H9 (cell line): ENCODE data around the gene IMMP2L. TPM values are rescaled to one million over a fixed set of nuclear protein-coding genes. Genes with fewer than 3 reads are reported as not detected.
"Not testable (repeated sequence)": the region's sequence is repeated elsewhere in the genome, so short reads cannot be mapped to it uniquely, and the experiment has no call there.

ENCODE experiments used
- DNase-seq: peaks from one replicate; pipeline ENCODE4 v3.0.0-alpha.2; 2017
- H2AFZ ChIP-seq: one replicate; pipeline ENCODE4 v1.6.1; 2013; ENCODE audit warnings: mild to moderate bottlenecking, low read length, control low read depth, moderate library complexity
- H2AK5ac ChIP-seq: 2 replicates; pipeline ENCODE4 v1.6.1; 2013; ENCODE audit warnings: low read length, control low read depth, mixed read lengths; ENCODE audit not compliant: insufficient read length
- H2BK120ac ChIP-seq: one replicate; pipeline ENCODE4 v1.6.1; 2013; ENCODE audit warnings: low read depth, mild to moderate bottlenecking, low read length, control low read depth, inconsistent platforms; ENCODE audit not compliant: poor library complexity, severe bottlenecking
- H2BK12ac ChIP-seq: 2 replicates; pipeline ENCODE4 v1.6.1; 2013; ENCODE audit warnings: low read length, control low read depth, mixed read lengths, low read depth; ENCODE audit not compliant: insufficient read length
- H2BK15ac ChIP-seq: 2 replicates; pipeline ENCODE4 v1.6.1; 2013; ENCODE audit warnings: low read depth, low read length, control low read depth
- H2BK20ac ChIP-seq: one replicate; pipeline ENCODE4 v1.6.1; 2013; ENCODE audit warnings: low read depth, mild to moderate bottlenecking, low read length, control low read depth, inconsistent platforms; ENCODE audit not compliant: poor library complexity, severe bottlenecking
- H2BK5ac ChIP-seq: 2 replicates; pipeline ENCODE4 v1.6.1; 2013; ENCODE audit warnings: low read length, control low read depth, mixed read lengths; ENCODE audit not compliant: insufficient read length
- H3K14ac ChIP-seq: 2 replicates; pipeline ENCODE4 v1.6.1; 2013; ENCODE audit warnings: low read length, control low read depth; ENCODE audit not compliant: insufficient read depth
- H3K18ac ChIP-seq: 2 replicates; pipeline ENCODE4 v1.6.1; 2013; ENCODE audit warnings: low read depth, mild to moderate bottlenecking, mixed read lengths, low read length, control low read depth; ENCODE audit not compliant: insufficient read length
- H3K23ac ChIP-seq: 2 replicates; pipeline ENCODE4 v1.6.1; 2013; ENCODE audit warnings: low read length, control low read depth, mixed read lengths, low read depth; ENCODE audit not compliant: insufficient read length
- H3K23me2 ChIP-seq: 2 replicates; pipeline ENCODE4 v1.6.1; 2013; ENCODE audit warnings: low read depth, mild to moderate bottlenecking, mixed read lengths, low read length, control low read depth; ENCODE audit not compliant: insufficient read length, poor library complexity, severe bottlenecking
- H3K27ac ChIP-seq: 2 replicates; pipeline ENCODE4 v1.5.1; 2013; ENCODE audit warnings: low read length, control low read depth, mixed read lengths, low read depth; ENCODE audit not compliant: insufficient read length
- H3K27me3 ChIP-seq: 2 replicates; pipeline ENCODE4 v1.6.1; 2013; ENCODE audit warnings: low read length, control low read depth, inconsistent platforms; ENCODE audit not compliant: insufficient read depth
- H3K4ac ChIP-seq: 2 replicates; pipeline ENCODE4 v1.6.1; 2013; ENCODE audit warnings: low read depth, mild to moderate bottlenecking, control low read depth, inconsistent platforms, low read length, moderate library complexity
- H3K4me1 ChIP-seq: 2 replicates; pipeline ENCODE4 v1.6.1; 2013; ENCODE audit warnings: low read length, control low read depth, inconsistent platforms; ENCODE audit not compliant: insufficient read depth
- H3K4me2 ChIP-seq: 2 replicates; pipeline ENCODE4 v1.6.1; 2013; ENCODE audit warnings: low read length, control low read depth, mixed read lengths; ENCODE audit not compliant: insufficient read length, insufficient read depth
- H3K56ac ChIP-seq: 2 replicates; pipeline ENCODE4 v1.6.1; 2013; ENCODE audit warnings: low read depth, mild to moderate bottlenecking, mixed read lengths, low read length, control low read depth; ENCODE audit not compliant: insufficient read length
- H3K79me1 ChIP-seq: 2 replicates; pipeline ENCODE4 v1.6.1; 2013; ENCODE audit warnings: low read depth, mild to moderate bottlenecking, moderate library complexity, low read length, control low read depth, inconsistent platforms; ENCODE audit not compliant: insufficient read depth, poor library complexity, severe bottlenecking
- H3K79me2 ChIP-seq: 2 replicates; pipeline ENCODE4 v1.6.1; 2013; ENCODE audit warnings: low read length, control low read depth, inconsistent platforms; ENCODE audit not compliant: insufficient read depth
- H3K9ac ChIP-seq: 2 replicates; pipeline ENCODE4 v1.6.1; 2013; ENCODE audit warnings: low read length, control low read depth, mixed read lengths; ENCODE audit not compliant: insufficient read length; ENCODE audit errors: extremely low read depth
- H3K9me3 ChIP-seq: one replicate; pipeline ENCODE4 v1.6.1; 2013; ENCODE audit warnings: low read depth, low read length, inconsistent platforms; ENCODE audit not compliant: control insufficient read depth
- H3T11ph ChIP-seq: one replicate; pipeline ENCODE4 v1.6.1; 2013; ENCODE audit warnings: mild to moderate bottlenecking, low read length, control low read depth, inconsistent platforms
- H4K20me1 ChIP-seq: one replicate; pipeline ENCODE4 v1.6.1; 2013; ENCODE audit not compliant: control insufficient read depth, insufficient read length, insufficient read depth
- H4K5ac ChIP-seq: 2 replicates; pipeline ENCODE4 v1.6.1; 2013; ENCODE audit warnings: low read depth, mild to moderate bottlenecking, mixed read lengths, low read length, control low read depth; ENCODE audit not compliant: insufficient read length
- H4K8ac ChIP-seq: replicated peaks from 2 replicates; pipeline ENCODE4 v1.6.1; 2013; ENCODE audit warnings: low read length, control low read depth, mixed read lengths, low read depth; ENCODE audit not compliant: insufficient read length
- H4K91ac ChIP-seq: 2 replicates; pipeline ENCODE4 v1.6.1; 2013; ENCODE audit warnings: low read depth, mild to moderate bottlenecking, moderate library complexity, mixed read lengths, low read length, control low read depth; ENCODE audit not compliant: insufficient read length
- H3K27ac Mint-ChIP-seq, 3 experiments: 2 replicates in 2 of 3; 3 replicates in 1 of 3; pipeline ENCODE4 v1.8.0; 2020 to 2021; ENCODE audit warnings: mixed read lengths in 3 of 3, mild to moderate bottlenecking in 1 of 3, moderate library complexity in 1 of 3
- H3K27me3 Mint-ChIP-seq: 2 replicates; pipeline ENCODE4 v1.8.0; 2021; ENCODE audit warnings: low read depth, mild to moderate bottlenecking, moderate library complexity, mixed read lengths
- H3K36me3 Mint-ChIP-seq, 3 experiments: 2 replicates in 2 of 3; 3 replicates in 1 of 3; pipeline ENCODE4 v1.8.0; 2020 to 2021; ENCODE audit warnings: low read depth in 3 of 3, mixed read lengths in 3 of 3; ENCODE audit not compliant: insufficient read depth in 1 of 3
- H3K4me1 Mint-ChIP-seq, 2 experiments: 2 replicates each; pipeline ENCODE4 v1.8.0; 2020; ENCODE audit warnings: mixed read lengths in 2 of 2
- H3K4me3 Mint-ChIP-seq, 2 experiments: 2 replicates in 1 of 2; 3 replicates in 1 of 2; pipeline ENCODE4 v1.8.0; 2020 to 2021; ENCODE audit warnings: mild to moderate bottlenecking in 2 of 2, mixed read lengths in 2 of 2, moderate library complexity in 1 of 2
- H3K9me3 Mint-ChIP-seq, 2 experiments: 2 replicates in 1 of 2; 3 replicates in 1 of 2; pipeline ENCODE4 v1.8.0; 2020; ENCODE audit warnings: mild to moderate bottlenecking in 2 of 2, mixed read lengths in 2 of 2, moderate library complexity in 1 of 2
- CTCF ChIP-seq: fragments of 200-600 bp; sonication (generic); conservative IDR thresholded peaks from 3 replicates; pipeline ENCODE4 v1.8.0; 2021; ENCODE audit warnings: antibody characterized with exemption, mild to moderate bottlenecking
- WGBS: extraction: QIAGEN DNeasy Blood & Tissue Kit; methylation state at CpG from one replicate; pipeline ENCODE4 v1.1.7; 2013; ENCODE audit warnings: missing lambda C conversion rate, low lambda C conversion rate, mixed read lengths; ENCODE audit not compliant: insufficient read length; ENCODE audit errors: extremely low coverage; 5-methylcytosine and 5-hydroxymethylcytosine counted together
- total RNA-seq: library from RNA; stranded (reverse); gene quantifications from 2 replicates; pipeline ENCODE4 v1.2.1, GENCODE V29; 2021

Gene IMMP2L
- total RNA-seq, 1 experiment from 2014 or later: 14.7 TPM

GRCh38 chr7:111470998-111471397 lies 91.3 kb downstream of the IMMP2L start:
- Histone ChIP-seq H3K56ac (no peak overlapping the region), H2BK20ac (no peak overlapping the region), H4K8ac (no peak overlapping the region), H3K9ac (no peak overlapping the region), H3K79me1 (no peaks in the 10 kb centered on the region), H2AK5ac (no peak overlapping the region), H3K9me3 (no peaks in the 10 kb centered on the region), H3K4ac (no peak overlapping the region), H2AFZ (no peak overlapping the region), H4K5ac (no peak overlapping the region), H2BK5ac (no peak overlapping the region), H4K20me1 (no peaks in the 10 kb centered on the region), H3K23me2 (no peaks in the 10 kb centered on the region), H2BK12ac (no peak overlapping the region), H3K79me2 (no peaks in the 10 kb centered on the region), H3K27ac (no peak overlapping the region), H4K91ac (no peak overlapping the region), H3T11ph (no peak overlapping the region), H3K23ac (no peak overlapping the region), H2BK120ac (no peak overlapping the region), H3K14ac (no peak overlapping the region), H3K4me2 (no peak overlapping the region), H3K4me1 (no peaks in the 10 kb centered on the region), H2BK15ac (no peak overlapping the region), H3K27me3 (no peaks in the 10 kb centered on the region), H3K18ac (no peak overlapping the region)
- H3K4me3 Mint-ChIP-seq: no peak overlapping the region
- H3K9me3 Mint-ChIP-seq: peaks cover 8% of the 10 kb centered on the region in 2 experiments
- no peak for TF ChIP-seq CTCF
- no peak overlapping the region for H3K27ac Mint-ChIP-seq
- no peaks in the 10 kb centered on the region for H3K4me1 Mint-ChIP-seq
- DNase-seq: no peak
- no peaks in the 10 kb centered on the region for H3K27me3 Mint-ChIP-seq
- WGBS: no CpG with 5 or more reads among the region's 2 CpGs
- peaks cover 0 to 7% (median 2%) of the 10 kb centered on the region in 3 experiments; a peak in 3 of 7 replicates for H3K36me3 Mint-ChIP-seq

- H3T11ph ChIP-seq, H3K4me1 ChIP-seq, H4K8ac ChIP-seq, H3K4me1 Mint-ChIP-seq, H3K27ac Mint-ChIP-seq, H3K23me2 ChIP-seq, H2BK120ac ChIP-seq, H3K14ac ChIP-seq, H3K27ac ChIP-seq, H2BK12ac ChIP-seq, H3K4me2 ChIP-seq, H2AFZ ChIP-seq, H2BK15ac ChIP-seq, H3K9me3 ChIP-seq, H3K36me3 Mint-ChIP-seq, H3K79me1 ChIP-seq, H3K4me3 Mint-ChIP-seq, H4K5ac ChIP-seq, H2BK5ac ChIP-seq, H3K18ac ChIP-seq, H3K27me3 ChIP-seq, H2AK5ac ChIP-seq, H3K9me3 Mint-ChIP-seq, H4K91ac ChIP-seq, H4K20me1 ChIP-seq, H3K56ac ChIP-seq, DNase-seq, H3K4ac ChIP-seq, H3K23ac ChIP-seq, H3K9ac ChIP-seq, H3K27me3 Mint-ChIP-seq, H2BK20ac ChIP-seq, H3K79me2 ChIP-seq: not testable (repeated sequence)
- no CpG with 5 or more reads among the region's 1 CpG for WGBS
These were observed 92.4 kb downstream of the IMMP2L start for GRCh38 chr7:111469894-111470293.
